NB4 (cell line): ENCODE measurements around the gene TRAP1.

ENCODE experiments used
- DNase-seq: peaks from one replicate; pipeline ENCODE4 v3.0.0; 2010; ENCODE audit warnings: low read depth
- H3K4me3 ChIP-seq: one replicate; pipeline ENCODE4 v1.5.1; 2011; ENCODE audit warnings: mild to moderate bottlenecking, low read depth, low read length, moderate library complexity
- MAX ChIP-seq: IDR thresholded peaks from 2 replicates; pipeline ENCODE4 v1.6.1; 2011; ENCODE audit warnings: low read depth, low read length
- MYC ChIP-seq: IDR thresholded peaks from 2 replicates; pipeline ENCODE4 v1.6.1; 2011; ENCODE audit warnings: low read depth, low read length
- POLR2A ChIP-seq: IDR thresholded peaks from 2 replicates; pipeline ENCODE4 v1.6.1; 2011; ENCODE audit warnings: mild to moderate bottlenecking; ENCODE audit not compliant: insufficient read length; ENCODE audit errors: extremely low read depth
- TF ChIP-seq, protein P1 (sequence below): IDR thresholded peaks from one replicate; pipeline ENCODE4 v1.5.1; 2012; ENCODE audit warnings: low read depth, low read length

TRAP1 gene

GRCh38 chr16:3734084-3734757 is 16.9 kb upstream of the TRAP1 start:
- no peak for DNase-seq
- TF ChIP-seq, protein P1, sequence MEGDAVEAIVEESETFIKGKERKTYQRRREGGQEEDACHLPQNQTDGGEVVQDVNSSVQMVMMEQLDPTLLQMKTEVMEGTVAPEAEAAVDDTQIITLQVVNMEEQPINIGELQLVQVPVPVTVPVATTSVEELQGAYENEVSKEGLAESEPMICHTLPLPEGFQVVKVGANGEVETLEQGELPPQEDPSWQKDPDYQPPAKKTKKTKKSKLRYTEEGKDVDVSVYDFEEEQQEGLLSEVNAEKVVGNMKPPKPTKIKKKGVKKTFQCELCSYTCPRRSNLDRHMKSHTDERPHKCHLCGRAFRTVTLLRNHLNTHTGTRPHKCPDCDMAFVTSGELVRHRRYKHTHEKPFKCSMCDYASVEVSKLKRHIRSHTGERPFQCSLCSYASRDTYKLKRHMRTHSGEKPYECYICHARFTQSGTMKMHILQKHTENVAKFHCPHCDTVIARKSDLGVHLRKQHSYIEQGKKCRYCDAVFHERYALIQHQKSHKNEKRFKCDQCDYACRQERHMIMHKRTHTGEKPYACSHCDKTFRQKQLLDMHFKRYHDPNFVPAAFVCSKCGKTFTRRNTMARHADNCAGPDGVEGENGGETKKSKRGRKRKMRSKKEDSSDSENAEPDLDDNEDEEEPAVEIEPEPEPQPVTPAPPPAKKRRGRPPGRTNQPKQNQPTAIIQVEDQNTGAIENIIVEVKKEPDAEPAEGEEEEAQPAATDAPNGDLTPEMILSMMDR = no peak
- no peak for TF ChIP-seq MAX
- no peak for TF ChIP-seq POLR2A
- no peak for TF ChIP-seq MYC

DNA sequence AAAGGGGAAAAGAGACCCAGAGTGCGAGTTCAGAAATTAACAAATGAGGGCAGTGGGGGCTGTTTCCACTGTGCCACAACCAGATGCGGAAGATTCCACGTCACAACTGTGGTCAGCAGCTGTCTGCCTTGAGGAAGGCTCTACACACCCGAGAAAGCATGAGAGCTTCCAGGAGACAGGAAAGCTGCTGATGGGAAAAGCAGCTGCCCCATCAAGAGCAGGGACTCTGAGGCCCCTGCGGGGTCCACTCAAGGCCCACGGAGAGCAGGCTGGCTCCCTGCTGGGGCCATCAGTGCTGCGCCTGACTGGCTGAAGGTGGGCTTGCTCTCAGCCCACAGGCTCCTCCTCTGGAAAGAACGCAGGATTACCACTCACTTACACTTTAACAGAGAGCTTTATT is 14.8 kb upstream of the TRAP1 start:
- TF ChIP-seq MYC (no peak), MAX (no peak), POLR2A (no peak)
- TF ChIP-seq, protein P1 = no peak
- H3K4me3 ChIP-seq = no peak overlapping the region
- DNase-seq = no peak

More at GRCh38 chr16:3734084-3734757, 16.9 kb upstream of the TRAP1 start:
- H3K4me3 ChIP-seq = no peak overlapping the region

DNA sequence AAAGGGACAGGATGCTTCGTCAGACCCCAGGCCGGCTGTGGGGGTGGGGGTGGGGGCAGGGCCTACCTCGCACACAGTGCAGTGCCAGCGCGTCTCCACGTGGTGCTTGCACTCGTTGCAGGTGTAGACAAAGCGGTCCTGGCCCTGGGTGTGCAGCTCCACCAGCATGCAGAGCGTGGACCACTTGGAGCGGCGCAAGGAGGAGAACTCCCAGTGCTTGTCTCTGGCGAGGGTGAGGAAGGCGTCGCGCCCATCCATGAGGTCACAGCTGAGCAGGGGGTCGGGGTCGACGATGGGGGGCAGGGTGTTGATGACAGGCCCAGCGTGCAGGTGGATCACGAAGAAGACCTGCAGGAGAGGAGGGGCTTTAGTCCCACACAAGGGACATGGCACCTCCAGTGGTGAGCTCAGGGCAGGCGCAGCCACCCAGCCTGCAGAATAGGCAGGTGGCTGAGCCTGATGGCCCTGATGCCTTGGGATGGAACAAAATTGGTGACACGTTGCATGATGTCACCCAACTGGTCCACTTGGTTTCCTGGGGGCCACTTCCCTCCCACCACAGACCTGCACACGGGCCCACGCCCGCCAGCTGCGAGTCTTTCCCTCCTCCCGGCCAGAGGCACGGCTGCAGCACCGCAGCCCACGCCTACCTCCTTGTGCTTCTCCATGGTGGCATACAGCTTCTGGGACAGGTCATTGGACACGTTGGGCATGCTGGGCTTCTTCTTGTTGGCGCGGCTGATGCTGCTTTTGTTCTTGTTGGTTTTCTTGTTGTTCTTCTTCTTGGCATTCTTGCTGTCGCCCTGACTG is 14.0 kb upstream of the TRAP1 start:
- H3K4me3 ChIP-seq = no peak overlapping the region
- TF ChIP-seq, protein P1 = no peak
- TF ChIP-seq MYC (no peak), POLR2A (no peak), MAX (no peak)
- no peak for DNase-seq

- no peak overlapping the region for H3K4me3 ChIP-seq
- TF ChIP-seq MAX (no peak), MYC (no peak), POLR2A (no peak)
- TF ChIP-seq, protein P1 = no peak
- no peak for DNase-seq
Measured at GRCh38 chr16:3730161-3731125, 13.1 kb upstream of the TRAP1 start.

GRCh38 chr16:3729161-3730112 is 12.1 kb upstream of the TRAP1 start:
- DNase-seq = no peak
- TF ChIP-seq MAX = no peak
- H3K4me3 ChIP-seq = no peak overlapping the region
